NOMO-1 treated with dmso at 0.1 percent for 144 hours (cell line): Measurements from ENCODE around the gene SNORC.

ENCODE experiments used
- DNase-seq: peaks from one replicate; lab custom pipeline; 2025; ENCODE audit not compliant: unreplicated experiment; lab: John Stamatoyannopoulos, UW

Gene SNORC

DNA sequence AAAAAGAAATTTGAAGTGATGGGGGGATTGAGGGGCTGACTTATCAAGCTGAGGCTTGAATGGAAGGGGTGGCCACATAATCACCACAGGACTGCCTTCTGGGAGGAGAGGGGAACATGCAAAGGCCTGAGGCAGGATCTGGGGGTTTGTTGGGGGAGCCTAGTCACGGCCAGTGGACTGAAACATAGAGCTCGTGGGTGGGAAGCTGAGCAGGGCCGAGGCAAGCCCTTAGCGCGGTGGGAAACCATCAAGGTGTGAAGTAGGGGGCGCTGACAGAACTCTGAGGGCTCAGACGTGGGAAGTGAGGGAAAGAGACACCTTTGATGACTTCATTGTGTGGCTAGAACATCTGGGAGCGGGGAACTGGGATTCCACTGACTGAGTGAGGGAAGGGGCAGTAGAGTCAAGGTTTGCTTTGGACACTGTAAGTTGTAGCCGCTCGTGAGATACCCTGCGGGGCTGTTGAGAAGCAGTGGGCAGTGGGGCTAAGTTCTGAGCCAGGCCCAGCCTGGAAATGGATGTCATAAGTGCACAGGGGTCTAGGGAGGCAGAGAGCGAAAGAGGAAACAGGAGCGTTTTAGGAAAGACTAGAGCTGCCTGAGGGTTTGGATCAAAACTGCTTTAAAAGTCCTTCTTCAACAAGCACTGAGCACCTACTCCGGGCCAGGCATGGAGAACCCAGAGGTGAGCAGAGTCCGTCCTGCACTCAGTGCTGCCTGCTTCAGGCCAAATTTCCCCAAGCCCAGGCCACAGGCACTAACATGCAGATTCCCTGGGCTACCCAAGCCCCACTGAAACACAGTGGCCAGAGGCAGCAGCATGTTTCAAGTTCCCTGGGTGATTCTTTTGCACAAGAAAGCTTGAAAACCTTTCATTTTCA is 686 bp upstream of the SNORC start:
- no peak for DNase-seq

DNA sequence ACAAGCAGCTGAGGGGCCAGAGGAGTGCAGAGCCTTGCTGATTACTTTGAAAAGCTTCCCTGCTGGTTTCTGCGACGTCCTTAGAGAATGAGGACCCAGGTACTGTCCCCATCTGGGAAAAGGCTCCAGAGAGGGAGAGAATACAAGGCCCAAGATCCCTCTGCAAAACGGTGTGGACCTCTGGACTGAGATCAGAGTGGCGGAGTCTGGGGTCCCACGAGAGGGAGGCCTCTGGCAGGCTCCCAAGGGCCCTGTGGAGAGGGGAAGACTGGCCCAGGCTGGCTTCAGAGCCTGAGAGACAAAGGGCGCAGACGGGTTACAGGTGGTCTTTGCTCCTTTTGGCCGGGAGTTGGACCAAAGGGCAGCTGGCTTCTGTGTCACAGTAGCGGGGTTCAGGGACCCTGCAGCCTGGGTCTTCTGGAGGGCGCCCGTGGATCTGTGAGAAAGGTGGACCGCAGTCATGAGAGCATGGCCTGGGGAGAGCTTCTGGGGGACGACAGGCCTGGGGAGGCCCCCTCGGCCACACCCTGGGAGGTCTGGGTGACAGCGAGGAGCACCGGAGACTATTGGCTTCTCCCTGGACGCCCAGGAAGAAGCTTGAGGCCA is 805 bp downstream of the SNORC start:
- DNase-seq = no peak

DNA sequence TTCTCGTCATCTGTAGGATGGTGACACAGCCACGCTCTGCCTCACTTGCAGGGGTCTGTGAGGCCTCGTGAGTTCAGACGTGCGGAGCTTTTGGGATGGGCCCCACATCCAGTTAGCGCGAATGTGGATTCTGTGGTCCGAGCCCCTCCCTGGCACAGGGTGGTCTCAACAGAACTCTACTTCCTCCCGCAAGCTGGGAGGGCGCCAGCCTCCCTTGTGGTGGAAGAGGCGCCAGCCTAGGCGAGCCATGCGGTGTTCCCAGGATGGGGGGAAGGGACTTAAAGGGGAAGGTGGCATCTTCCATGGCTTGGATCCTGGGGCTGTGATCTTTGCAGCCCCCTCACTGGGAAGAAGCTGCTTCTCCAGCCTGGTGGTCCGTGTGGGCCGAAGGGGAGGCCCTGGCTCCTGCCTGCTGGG is 1.4 kb downstream of the SNORC start:
- DNase-seq = no peak

DNA sequence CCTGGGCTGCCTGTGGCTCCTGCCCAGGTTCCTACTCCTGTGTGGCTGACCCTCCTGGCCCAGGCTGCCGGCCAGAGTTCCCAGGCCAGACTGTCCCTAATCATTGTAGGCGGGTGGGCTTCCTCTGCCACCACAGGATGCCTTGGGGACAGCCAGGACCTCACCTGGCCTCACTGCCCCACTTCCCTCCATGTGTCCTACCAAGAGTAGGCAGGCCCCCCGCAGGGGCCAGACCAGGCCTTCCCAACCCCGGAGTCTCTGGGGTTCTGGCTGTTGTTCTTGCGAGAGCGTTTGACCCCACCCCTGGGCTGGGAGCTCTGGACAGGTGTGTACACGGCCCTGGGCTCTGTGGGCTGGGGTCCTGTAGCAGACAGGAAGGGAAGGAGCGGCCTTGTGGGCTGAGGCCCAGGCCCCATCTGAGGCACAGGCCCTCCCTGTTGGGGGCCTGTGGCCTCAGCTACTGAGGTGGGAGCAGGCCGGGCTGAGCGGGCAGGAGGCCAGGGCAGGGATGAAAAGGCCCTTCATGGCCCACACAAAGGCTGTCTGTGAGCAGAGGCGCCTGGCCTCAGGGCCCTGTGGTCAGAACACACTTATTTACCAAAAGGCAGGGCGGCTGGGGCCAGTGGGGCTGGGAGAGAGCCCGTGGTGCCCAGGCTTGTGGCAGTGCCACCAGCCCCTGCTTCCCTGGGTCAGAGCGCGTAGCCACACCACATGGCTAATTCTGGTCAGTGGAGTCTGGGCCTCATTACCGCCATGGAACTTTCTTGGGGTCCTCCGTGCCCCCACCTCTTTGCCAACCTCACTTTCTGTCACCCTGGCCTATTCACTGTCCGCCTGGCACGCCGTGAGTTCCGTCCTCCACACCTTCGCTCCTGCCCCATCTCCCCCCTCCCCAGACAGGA is 2.0 kb downstream of the SNORC start:
- DNase-seq = no peak

DNA sequence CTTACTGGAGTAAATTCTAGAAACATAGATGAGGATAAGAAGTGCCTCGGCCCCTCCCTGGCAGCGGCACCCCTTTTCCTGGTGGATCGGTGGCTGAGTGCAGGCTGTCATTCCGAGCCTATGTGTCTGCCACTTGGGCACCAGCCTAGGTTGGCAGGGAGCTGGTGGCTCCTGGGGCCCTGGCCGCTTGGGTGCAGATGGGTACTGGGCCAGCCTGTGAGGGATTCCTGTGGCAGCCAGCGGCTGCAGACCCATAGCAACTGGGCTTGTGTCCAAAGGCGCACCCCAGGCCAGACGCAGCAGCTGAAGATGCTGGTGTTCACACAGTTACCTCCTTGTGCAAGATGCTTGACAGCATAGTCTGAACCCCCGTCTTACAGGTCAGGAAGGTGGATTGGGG is 2.8 kb downstream of the SNORC start:
- DNase-seq = no peak

DNA sequence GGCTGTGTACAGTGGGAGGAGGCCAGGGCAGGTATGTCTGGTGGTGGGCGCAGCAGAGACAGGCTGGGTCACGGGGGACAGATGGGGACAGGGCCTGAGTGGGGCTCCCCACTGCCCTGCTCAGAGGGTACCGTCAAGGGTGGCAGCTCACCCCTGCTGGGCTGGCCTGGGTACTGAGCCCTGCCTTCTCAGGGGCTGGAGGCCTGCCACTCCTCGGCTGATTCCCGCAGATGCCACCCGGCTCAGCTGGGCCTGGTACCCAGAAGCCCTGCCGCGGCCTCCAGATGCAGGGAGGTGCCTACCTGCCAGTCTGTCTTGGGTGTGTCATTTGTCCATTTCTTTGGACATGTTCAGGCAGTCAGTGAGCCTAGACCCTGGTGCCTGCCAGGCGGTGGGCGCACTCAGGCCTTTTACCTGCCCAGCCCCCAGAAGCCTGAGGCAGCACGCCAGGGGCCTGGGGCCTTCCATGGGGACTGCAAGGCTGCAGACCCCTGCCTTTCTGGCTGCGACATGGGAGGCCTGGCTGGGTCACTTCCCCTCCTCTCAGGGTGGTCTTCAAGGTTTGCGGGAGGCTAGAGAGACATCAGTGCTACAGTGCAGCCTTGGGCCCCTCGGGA is 3.3 kb downstream of the SNORC start:
- DNase-seq = no peak

DNA sequence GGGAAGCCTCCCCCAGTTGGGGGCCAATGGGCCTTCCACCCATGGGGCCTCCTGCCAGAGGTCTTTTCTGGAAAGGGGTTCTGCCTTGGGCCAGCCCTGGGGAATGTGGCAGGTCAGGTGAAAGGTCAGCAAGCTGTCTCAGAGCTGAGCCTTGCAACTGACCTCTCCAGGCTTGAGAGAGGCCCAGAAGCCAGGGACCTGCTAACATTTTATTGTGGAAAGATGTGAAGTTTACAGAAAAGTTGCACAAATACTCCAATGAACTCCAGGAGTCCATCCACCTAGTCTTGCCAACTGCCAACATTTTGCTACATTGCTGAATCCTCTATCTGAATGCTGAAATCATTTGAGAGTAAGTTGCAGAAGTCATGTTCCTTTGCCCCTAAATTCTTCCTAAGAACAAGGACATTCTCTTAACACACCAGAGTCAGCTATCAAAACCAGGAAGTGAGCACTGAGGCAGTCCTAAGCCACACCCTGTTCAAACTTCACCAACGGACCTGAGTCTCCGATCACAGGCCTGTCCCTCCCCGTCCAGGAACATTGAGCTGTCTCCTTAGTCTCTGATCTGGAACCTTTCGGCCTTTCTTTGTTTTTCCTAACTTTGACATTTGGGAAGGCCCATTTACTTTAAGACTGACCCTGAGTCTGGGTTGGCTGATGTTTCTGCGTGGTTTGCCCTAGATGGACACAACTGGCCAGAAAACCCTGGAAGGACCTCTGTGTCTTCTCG is 4.0 kb downstream of the SNORC start:
- peak; percentile 85 for DNase-seq

DNA sequence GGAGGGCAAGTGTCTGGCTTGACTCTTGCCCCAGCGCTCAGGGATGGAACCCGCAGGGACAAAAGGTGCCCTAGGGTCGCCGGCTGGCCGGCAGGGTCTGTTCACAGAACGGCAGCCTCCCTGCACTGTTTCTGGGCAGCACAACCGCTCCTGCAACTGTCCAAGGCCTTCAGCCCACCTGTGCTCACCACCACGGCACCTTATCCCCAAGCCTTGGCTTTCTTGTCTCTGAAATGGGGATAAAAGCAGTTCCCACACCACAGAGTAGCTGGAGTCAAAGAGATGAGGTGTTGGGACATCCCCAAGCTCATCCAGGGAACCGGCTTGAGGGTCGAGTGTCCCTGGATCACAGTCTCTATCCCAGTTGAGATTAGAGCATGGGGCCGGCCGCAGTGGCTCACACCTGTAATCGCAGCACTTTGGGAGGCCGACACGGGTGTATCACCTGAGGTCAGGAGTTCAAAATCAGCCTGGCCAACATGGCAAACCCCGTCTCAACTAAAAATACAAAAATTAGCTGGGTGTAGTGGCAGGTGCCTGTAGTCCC is 4.7 kb downstream of the SNORC start:
- no peak for DNase-seq

DNA sequence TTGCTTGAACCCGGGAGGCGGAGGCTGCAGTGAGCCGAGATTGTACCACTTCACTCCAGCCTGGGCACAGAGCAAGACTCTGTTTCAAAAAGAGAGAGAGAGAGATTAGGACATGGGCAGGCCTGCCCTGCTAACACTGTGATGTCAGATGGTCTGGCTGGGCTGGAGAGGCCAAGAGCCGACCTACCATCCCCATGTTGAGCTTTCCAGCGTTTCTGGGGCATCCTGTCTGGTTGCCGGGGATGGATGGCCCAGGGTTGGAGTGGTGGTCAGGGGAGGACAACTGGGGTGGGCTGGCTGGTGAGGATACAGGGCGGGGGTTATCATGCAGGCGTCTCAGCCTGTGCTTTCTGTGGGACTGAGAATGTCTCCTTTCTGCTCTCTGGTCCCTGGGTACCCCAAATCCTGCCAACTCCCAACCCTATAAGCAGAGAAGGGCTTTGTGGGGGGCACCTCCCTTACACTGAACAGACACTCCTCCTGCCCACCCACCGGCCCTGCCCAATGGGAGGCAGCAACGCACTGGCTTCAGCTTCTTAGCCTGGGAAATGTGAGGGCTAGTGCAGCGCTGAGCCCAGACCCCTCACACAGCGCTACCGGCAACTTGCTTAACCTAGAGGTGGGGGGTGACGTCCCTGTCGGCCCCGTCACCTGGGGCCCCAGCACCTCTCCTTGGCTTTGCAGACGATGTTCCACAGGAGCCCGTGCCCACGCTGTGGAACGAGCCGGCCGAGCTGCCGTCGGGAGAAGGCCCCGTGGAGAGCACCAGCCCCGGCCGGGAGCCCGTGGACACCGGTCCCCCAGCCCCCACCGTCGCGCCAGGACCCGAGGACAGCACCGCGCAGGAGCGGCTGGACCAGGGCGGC is 5.4 kb downstream of the SNORC start:
- no peak for DNase-seq

DNA sequence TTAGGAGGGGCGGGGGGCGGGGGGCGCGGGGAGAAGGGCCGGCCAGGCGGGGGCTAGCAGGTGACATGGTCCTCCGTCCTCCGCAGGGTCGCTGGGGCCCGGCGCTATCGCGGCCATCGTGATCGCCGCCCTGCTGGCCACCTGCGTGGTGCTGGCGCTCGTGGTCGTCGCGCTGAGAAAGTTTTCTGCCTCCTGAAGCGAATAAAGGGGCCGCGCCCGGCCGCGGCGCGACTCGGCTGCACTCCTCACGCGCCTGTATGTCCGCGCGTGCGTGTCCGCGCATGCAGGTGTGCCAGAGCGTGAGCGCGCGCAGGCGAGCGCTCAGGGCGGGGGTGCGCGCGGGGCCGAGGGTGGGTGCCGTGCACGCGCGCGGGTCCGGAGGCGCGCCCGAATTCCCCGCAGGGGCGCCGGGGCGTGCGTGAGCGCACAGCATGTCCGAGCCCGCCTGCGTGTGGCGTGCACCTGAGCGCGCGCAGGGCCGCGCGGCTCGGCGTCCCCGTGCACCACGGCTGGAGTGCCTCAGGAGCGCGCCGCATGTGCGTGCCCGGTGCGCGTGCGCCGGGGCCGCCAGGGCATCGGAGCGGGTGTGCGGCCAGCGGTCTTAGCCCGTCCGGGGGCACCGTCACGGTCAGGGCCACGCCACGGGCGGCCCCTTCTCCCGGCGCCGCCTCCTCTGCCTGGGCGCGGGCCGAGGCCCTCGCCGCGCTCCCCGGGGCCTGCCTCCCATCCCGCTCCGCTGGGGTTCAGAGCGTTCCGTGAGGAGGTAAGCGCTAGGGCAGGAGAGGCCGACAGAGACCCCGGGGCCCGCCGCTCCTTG is 6.3 kb downstream of the SNORC start:
- DNase-seq = no peak

DNA sequence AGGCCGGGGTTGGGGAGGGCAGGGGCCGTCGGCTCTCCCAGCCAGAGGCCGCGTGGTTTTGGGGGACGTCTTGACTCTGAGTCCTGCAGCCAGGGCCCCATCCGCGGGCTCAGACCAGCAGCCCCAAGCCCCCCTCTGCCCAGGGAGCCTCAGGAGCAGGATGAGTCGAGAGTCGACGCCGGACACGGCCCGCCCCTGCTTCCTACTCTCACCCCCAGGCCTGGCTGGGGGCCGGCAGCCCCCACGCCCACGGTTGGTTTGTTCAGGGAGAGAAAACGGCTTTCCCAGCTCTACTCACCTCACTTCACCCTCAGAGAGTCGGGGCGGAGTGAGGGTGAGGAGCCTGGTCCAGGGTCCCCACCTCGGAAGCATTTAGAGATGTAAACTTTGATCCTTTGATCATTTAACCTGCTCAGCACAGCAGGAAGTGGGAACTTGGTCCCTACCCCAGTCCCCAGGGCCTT is 6.9 kb downstream of the SNORC start:
- DNase-seq = no peak

DNA sequence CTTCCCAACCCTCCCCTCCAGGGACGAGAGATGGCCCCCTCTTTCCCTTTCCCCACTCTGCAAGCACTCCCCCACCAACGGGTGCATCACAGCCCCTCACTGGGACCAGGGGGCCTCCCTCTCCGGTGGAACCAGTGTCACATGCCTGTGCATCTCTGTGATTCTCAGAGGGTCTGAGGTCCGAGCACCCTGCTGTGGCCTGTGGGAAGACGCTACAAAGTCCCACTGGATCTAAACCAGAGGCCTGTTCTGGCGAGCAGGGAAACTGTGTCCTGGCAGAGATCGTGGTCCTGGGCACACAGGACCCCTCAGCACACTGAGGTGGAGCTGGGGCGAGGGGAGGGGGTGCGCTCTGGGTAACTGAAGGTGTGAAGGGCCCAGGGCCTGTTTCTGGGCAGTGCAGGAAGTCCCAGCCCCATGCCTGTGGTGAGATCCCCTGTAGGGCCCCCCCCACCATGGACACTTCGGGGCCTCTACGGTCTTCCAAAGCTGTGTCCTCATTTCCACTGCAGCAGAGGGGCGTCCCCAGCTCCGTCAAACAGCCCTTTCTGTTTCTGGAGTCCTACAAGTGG is 8.0 kb downstream of the SNORC start:
- DNase-seq = no peak

DNA sequence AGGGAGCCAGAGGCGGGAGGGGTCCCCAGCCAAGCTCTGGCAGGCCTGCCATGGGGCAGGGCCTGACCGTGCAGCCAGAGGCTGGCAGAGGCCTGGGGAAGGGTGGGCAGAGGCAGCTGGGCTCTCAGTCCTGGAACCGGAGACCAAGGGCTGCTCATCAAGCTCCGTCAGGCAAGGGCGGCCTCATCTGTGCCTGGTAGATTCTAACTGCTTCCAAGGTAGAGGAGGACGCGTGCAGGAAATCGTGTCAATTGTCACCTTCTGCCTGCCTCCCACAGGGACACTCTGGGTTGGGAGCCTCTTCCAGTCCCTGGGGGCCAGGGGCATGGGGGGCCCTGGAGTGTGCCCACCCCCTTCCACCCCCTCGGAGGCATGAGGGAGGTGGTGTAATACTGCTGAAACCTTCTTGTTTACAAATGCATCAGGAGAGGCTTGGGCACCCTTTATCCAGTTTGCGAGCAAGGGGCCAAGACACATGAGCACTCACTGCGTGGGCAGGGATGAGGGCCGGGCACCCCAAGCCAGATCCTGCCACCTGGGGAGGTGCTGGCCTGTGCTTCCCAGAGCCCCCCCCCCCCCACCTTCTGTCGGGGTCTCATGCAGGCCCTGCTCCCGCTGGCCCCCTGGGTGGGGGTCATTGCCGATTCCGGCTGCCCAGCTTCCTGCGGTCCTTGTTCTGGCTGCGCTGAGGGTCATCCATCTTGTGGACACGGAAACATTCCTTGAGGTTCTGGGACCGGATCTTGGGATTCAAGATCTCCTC is 9.0 kb downstream of the SNORC start:
- DNase-seq = no peak

DNA sequence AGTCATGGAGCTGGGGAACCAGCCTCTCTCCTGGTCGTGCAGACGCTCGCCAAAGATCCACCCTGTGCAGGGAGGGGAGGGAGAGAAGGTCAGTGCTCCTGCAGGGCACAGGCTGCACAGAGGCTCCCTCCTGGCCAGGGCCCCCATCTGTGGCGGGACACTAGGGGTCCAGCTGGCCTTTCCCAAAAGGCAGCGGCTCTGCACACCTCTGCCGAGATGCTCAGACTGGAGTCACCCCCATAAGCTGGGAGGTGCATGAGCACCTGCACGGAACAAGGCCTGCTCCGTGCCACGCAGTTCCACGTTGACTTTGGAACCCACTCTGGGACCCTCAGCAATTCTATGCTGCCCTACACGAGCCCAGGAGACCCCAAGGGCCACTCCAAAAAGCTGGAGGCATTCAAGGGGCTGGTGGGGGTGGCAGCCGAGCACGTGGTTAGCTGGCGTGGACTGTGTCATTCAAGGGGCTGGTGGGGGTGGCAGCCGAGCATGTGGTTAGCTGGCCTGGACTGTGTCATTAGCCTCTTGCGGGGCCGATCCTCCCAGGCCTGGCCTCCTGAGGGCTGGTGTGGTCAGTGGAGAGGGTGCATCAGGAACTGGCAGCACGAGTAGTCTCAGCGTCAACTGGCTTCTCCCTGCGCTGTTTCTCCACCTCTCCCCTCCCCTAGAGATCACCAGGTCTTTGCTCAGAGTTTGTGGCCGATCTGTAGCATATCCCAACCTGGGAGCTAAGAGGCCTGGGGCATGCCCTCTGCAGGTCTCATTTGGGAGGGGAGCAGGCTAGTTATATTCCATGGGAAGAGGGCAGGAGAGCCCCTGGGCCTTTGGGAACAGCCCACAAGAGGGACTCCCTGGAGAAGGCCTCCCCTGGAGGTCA is 9.8 kb downstream of the SNORC start:
- DNase-seq = no peak

DNA sequence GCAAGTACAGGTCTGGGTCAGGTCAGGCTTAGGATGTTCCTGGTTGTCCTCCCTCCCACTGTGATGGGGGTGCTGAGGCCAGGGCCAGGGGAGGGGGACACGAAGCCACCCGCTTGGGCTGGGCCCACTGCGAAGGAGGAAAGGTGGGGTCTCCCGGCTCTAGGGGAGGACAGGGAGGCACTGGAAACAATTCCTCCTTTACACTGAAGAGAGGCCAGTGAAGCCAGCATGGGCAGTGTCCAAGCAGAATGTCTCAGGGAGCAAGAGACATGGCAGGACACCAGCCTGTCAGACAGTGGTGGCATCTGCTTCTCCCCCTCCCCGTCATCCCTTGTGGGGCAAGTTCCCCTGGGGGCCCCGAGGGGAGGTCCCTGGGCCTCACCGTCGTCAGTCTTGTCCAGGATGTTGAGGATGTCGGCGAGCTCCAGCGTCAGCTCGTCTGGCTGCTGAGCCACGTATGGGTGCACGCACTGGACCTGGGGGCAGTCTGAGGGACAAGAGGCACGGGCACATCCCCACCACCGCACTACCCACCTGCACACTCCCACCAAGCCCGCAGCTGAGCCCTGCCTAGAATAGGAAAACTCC is 10.8 kb downstream of the SNORC start:
- no peak for DNase-seq

DNA sequence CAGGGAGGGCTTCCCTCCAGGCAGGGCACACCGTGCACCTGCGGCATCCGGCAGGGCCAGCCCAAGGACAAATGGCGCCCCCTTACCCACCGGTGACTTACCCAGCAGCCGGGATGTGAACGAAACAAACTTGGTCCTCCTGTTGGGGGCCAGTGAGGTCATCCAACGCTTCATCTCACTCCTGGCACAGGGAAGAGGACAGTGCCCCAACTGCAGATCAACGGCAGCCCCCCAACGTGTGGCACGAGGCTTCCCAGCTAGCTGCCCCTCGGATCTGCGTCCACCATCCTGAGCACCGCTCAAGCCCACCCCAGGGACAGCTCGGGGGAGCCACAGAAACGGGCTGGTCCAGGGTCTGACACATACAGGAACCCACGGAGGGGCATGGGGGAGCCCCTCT is 12.0 kb downstream of the SNORC start:
- no peak for DNase-seq
